Loucy (cell line): ENCODE results near the gene SGMS1.
"Not testable (repeated sequence)": the region's sequence is repeated elsewhere in the genome, so short reads cannot be mapped to it uniquely, and the experiment has no call there.

Source experiments
- H2AFZ ChIP-seq: fragments of 200-600 bp; sonication (generic); 2 replicates; pipeline ENCODE4 v1.6.0; 2016; ENCODE audit warnings: antibody characterized with exemption, mild to moderate bottlenecking, low read length, moderate library complexity
- H3F3A ChIP-seq: fragments of 200-600 bp; 2 replicates; pipeline ENCODE4 v1.6.0; 2016; ENCODE audit warnings: antibody characterized with exemption, low read depth, mild to moderate bottlenecking
- H3K27me3 ChIP-seq: fragments of 200-600 bp; sonication (generic); 2 replicates; pipeline ENCODE4 v1.6.1; 2014; ENCODE audit warnings: low read length, mild to moderate bottlenecking; ENCODE audit not compliant: insufficient read depth, poor library complexity, severe bottlenecking
- H3K36me3 ChIP-seq: fragments of 200-600 bp; sonication (generic); 2 replicates; pipeline ENCODE4 v1.6.1; 2016; ENCODE audit warnings: low read length; ENCODE audit not compliant: insufficient read depth
- H3K4me1 ChIP-seq: fragments of 200-600 bp; sonication (generic); 2 replicates; pipeline ENCODE4 v1.5.1; 2014; ENCODE audit warnings: low read length, mild to moderate bottlenecking; ENCODE audit not compliant: insufficient read depth, poor library complexity, severe bottlenecking
- H3K4me2 ChIP-seq: fragments of 200-600 bp; sonication (generic); 2 replicates; pipeline ENCODE4 v1.6.0; 2014; ENCODE audit warnings: antibody characterized with exemption, low read length, low read depth, mild to moderate bottlenecking; ENCODE audit not compliant: poor library complexity, severe bottlenecking
- H3K4me3 ChIP-seq: fragments of 200-600 bp; sonication (generic); 2 replicates; pipeline ENCODE4 v1.5.1; 2014; ENCODE audit warnings: low read length, mild to moderate bottlenecking, mixed read lengths; ENCODE audit not compliant: poor library complexity, severe bottlenecking
- H3K79me2 ChIP-seq: fragments of 200-600 bp; sonication (generic); 2 replicates; pipeline ENCODE4 v1.6.1; 2014; ENCODE audit warnings: low read length; ENCODE audit not compliant: insufficient read depth
- H3K9ac ChIP-seq: fragments of 200-600 bp; sonication (generic); 2 replicates; pipeline ENCODE4 v1.6.0; 2014; ENCODE audit warnings: mild to moderate bottlenecking, low read depth, low read length, moderate library complexity; ENCODE audit not compliant: poor library complexity, severe bottlenecking
- H3K9me2 ChIP-seq: fragments of 200-600 bp; sonication (generic); replicated peaks from 2 replicates; pipeline ENCODE4 v1.6.1; 2016; ENCODE audit warnings: low read depth, low read length, mixed read lengths
- H3K9me3 ChIP-seq: fragments of 200-600 bp; sonication (generic); 2 replicates; pipeline ENCODE4 v1.6.1; 2014; ENCODE audit warnings: mild to moderate bottlenecking, antibody characterized with exemption, low read length, low read depth; ENCODE audit not compliant: insufficient read depth
- H4K20me1 ChIP-seq: fragments of 200-600 bp; sonication (generic); 2 replicates; pipeline ENCODE4 v1.6.0; 2014; ENCODE audit warnings: antibody characterized with exemption, low read length, mild to moderate bottlenecking; ENCODE audit not compliant: insufficient read depth, poor library complexity, severe bottlenecking
- EZH2phosphoT487 ChIP-seq: fragments of 200-600 bp; IDR thresholded peaks from 2 replicates; pipeline ENCODE4 v1.6.1; 2018; ENCODE audit warnings: antibody characterized with exemption, mild to moderate bottlenecking, moderate library complexity, borderline replicate concordance
- TF ChIP-seq, protein P1 (sequence below): fragments of 200-600 bp; sonication (generic); conservative IDR thresholded peaks from 2 replicates; pipeline ENCODE4 v1.5.1; 2014; ENCODE audit warnings: mild to moderate bottlenecking, antibody characterized with exemption, low read length

SGMS1 gene

GRCh38 chr10:50648935-50649227 lies 25.1 kb upstream of the SGMS1 start:
- H3K4me2 ChIP-seq, result no peak overlapping the region
- no peaks in the 10 kb centered on the region for H3K36me3 ChIP-seq
- H3K79me2 ChIP-seq, result no peaks in the 10 kb centered on the region
- H3K4me1 ChIP-seq, result peaks cover 12% of the 10 kb centered on the region
- H4K20me1 ChIP-seq, result no peaks in the 10 kb centered on the region
- H3K27me3 ChIP-seq, result peaks cover 9% of the 10 kb centered on the region
- no peaks in the 10 kb centered on the region for H3K9me3 ChIP-seq
- no peak overlapping the region for H2AFZ ChIP-seq
- TF ChIP-seq, protein P1, sequence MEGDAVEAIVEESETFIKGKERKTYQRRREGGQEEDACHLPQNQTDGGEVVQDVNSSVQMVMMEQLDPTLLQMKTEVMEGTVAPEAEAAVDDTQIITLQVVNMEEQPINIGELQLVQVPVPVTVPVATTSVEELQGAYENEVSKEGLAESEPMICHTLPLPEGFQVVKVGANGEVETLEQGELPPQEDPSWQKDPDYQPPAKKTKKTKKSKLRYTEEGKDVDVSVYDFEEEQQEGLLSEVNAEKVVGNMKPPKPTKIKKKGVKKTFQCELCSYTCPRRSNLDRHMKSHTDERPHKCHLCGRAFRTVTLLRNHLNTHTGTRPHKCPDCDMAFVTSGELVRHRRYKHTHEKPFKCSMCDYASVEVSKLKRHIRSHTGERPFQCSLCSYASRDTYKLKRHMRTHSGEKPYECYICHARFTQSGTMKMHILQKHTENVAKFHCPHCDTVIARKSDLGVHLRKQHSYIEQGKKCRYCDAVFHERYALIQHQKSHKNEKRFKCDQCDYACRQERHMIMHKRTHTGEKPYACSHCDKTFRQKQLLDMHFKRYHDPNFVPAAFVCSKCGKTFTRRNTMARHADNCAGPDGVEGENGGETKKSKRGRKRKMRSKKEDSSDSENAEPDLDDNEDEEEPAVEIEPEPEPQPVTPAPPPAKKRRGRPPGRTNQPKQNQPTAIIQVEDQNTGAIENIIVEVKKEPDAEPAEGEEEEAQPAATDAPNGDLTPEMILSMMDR, result no peak
- TF ChIP-seq EZH2phosphoT487, result no peak
- no peaks in the 10 kb centered on the region for H3F3A ChIP-seq
- no peak overlapping the region for H3K9ac ChIP-seq
- no peak overlapping the region for H3K4me3 ChIP-seq
- H3K9me2 ChIP-seq, result no peaks in the 10 kb centered on the region

- Histone ChIP-seq H3K4me3 (no peak overlapping the region), H3K9me3 (no peaks in the 10 kb centered on the region), H3K36me3 (no peaks in the 10 kb centered on the region), H3K27me3 (peaks cover 10% of the 10 kb centered on the region), H3K4me1 (peaks cover 6% of the 10 kb centered on the region), H3K4me2 (no peak overlapping the region), H2AFZ (no peak overlapping the region), H4K20me1 (no peaks in the 10 kb centered on the region), H3K79me2 (no peaks in the 10 kb centered on the region), H3K9ac (no peak overlapping the region), H3F3A (no peaks in the 10 kb centered on the region), H3K9me2 (no peaks in the 10 kb centered on the region)
- no peak for TF ChIP-seq EZH2phosphoT487
- TF ChIP-seq, protein P1, result no peak
Measured at GRCh38 chr10:50648089-50648934, 24.6 kb upstream of the SGMS1 start.

DNA sequence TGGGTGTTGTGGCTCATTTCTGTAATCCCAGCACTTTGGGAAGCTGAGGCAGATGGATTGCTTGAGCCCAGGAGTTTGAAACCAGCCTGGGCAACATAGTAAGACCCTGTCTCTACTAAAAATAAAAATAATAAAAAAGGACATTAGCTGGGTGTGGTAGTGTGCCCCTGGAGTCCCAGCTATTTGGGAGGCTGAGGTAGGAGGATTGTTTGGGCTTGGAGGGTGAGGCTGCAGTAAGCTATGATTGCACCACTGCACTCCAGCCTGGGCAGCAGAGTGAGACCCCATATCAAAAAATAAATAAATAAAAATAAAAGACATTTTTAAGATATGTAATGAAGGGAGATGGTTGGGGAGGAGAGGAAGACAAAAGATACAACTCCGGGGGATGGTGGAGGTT lies 23.6 kb upstream of the SGMS1 start:
- not testable (repeated sequence) for H3K9me2 ChIP-seq, H3K9me3 ChIP-seq, H3K27me3 ChIP-seq, H3K36me3 ChIP-seq, H3K4me1 ChIP-seq, H4K20me1 ChIP-seq, H3F3A ChIP-seq, H3K9ac ChIP-seq, H3K4me2 ChIP-seq, H2AFZ ChIP-seq, H3K79me2 ChIP-seq, H3K4me3 ChIP-seq

- H3K4me3 ChIP-seq, result no peak overlapping the region
- no peak overlapping the region for H3K4me2 ChIP-seq
- no peaks in the 10 kb centered on the region for H3K9me3 ChIP-seq
- H3F3A ChIP-seq, result no peaks in the 10 kb centered on the region
- no peak for TF ChIP-seq EZH2phosphoT487
- TF ChIP-seq, protein P1, result no peak
- H3K79me2 ChIP-seq, result no peaks in the 10 kb centered on the region
- H4K20me1 ChIP-seq, result no peaks in the 10 kb centered on the region
- no peaks in the 10 kb centered on the region for H3K4me1 ChIP-seq
- H3K27me3 ChIP-seq, result peaks cover 24% of the 10 kb centered on the region
- H3K9ac ChIP-seq, result no peak overlapping the region
- H3K9me2 ChIP-seq, result no peaks in the 10 kb centered on the region
- H2AFZ ChIP-seq, result no peak overlapping the region
- no peaks in the 10 kb centered on the region for H3K36me3 ChIP-seq
Measured at GRCh38 chr10:50645236-50645635, 21.5 kb upstream of the SGMS1 start.
